Measurements from ENCODE around the gene NANOS2. TPM values are rescaled to one million over a fixed set of nuclear protein-coding genes. Genes with fewer than 3 reads are reported as not detected.

NANOS2 gene
- total and polyA plus RNA-seq, 2 donors from 2014 or later = not detected

DNA sequence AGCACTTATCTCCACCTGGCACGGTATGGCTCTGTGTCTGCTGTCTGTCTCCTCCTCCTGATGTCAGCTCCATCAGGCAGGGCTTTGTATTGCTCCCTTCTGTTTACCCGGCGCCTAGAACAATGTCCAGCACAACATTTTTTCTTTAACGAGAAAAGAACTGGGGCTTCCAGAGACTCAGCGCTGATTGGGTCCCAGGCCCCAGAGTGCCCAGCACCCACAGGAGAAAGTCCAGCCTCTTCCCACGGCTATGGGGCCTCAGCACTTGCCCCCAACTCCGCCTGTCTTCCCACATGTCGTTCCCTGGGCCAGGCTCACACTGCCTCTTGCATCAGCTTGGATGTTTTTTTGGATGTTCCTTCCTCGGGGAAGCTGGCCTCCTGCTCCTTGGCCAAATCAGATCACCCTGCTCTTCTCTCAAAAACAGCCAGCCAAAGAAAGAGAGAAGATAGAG is 19.0 kb downstream of the NANOS2 start:
- H3K36me3 ChIP-seq (ENCODE audit: control insufficient read depth in 2 of 3, insufficient read depth in 3 of 3, low read length in 3 of 3) = peaks cover 0 to 9% (median 4%) of the 10 kb centered on the region in 3 donors
- DNase-seq (no peak), FAIRE-seq (no peak)
- no peak overlapping the region for H3K4me3 ChIP-seq (ENCODE audit: low read length in 3 of 3)
- H3K27ac ChIP-seq (ENCODE audit: low read depth in 2 of 2, low read length in 2 of 2) = no peak overlapping the region
- peaks cover 0 to 4% (median 0%) of the 10 kb centered on the region in 3 donors for H3K4me1 ChIP-seq (ENCODE audit: control insufficient read depth in 2 of 3, insufficient read depth in 2 of 3, low read depth in 1 of 3, low read length in 3 of 3)
- no peaks in the 10 kb centered on the region for H3K9me3 ChIP-seq (ENCODE audit: control insufficient read depth in 2 of 3, insufficient read depth in 1 of 3, low read length in 3 of 3)
- TF ChIP-seq CTCF (IDR thresholded peaks at IDR 0.05; ENCODE audit: borderline replicate concordance, extremely low read depth, insufficient read depth) = no peak
- no peak overlapping the region for H3K9ac ChIP-seq (ENCODE audit: low read length in 3 of 3)
- intact Hi-C loops (cut with DNase I) = no loop called here
- H3K27me3 ChIP-seq (ENCODE audit: control insufficient read depth, insufficient read depth, low read length) = no peaks in the 10 kb centered on the region

- Histone ChIP-seq H3K9me3 (ENCODE audit: control insufficient read depth in 2 of 3, insufficient read depth in 1 of 3, low read length in 3 of 3) (no peaks in the 10 kb centered on the region), H3K36me3 (ENCODE audit: control insufficient read depth in 2 of 3, insufficient read depth in 3 of 3, low read length in 3 of 3) (no peaks in the 10 kb centered on the region), H3K4me1 (ENCODE audit: control insufficient read depth in 2 of 3, insufficient read depth in 2 of 3, low read depth in 1 of 3, low read length in 3 of 3) (peaks cover 0 to 3% (median 0%) of the 10 kb centered on the region in 3 donors), H3K9ac (ENCODE audit: low read length in 3 of 3) (no peak overlapping the region), H3K27me3 (ENCODE audit: control insufficient read depth, insufficient read depth, low read length) (no peaks in the 10 kb centered on the region), H3K4me3 (ENCODE audit: low read length in 3 of 3) (no peak overlapping the region), H3K27ac (ENCODE audit: low read depth in 2 of 2, low read length in 2 of 2) (no peak overlapping the region)
- intact Hi-C loops (cut with DNase I) = no loop called here
- peak in 1 of 5 donors; percentile 24 for DNase-seq
- no peak for FAIRE-seq
- TF ChIP-seq CTCF (IDR thresholded peaks at IDR 0.05; ENCODE audit: borderline replicate concordance, extremely low read depth, insufficient read depth) = no peak
Observed at GRCh38 chr19:45890877-45891276, 23.7 kb downstream of the NANOS2 start.

GRCh38 chr19:45889210-45889885 is 25.2 kb downstream of the NANOS2 start:
- no peak for DNase-seq
- H3K27me3 ChIP-seq (ENCODE audit: control insufficient read depth, insufficient read depth, low read length) = no peaks in the 10 kb centered on the region
- H3K9ac ChIP-seq (ENCODE audit: low read length in 3 of 3) = no peak overlapping the region
- H3K4me1 ChIP-seq (ENCODE audit: control insufficient read depth in 2 of 3, insufficient read depth in 2 of 3, low read depth in 1 of 3, low read length in 3 of 3) = peaks cover 0 to 12% (median 0%) of the 10 kb centered on the region in 3 donors
- no peaks in the 10 kb centered on the region for H3K9me3 ChIP-seq (ENCODE audit: control insufficient read depth in 2 of 3, insufficient read depth in 1 of 3, low read length in 3 of 3)
- H3K27ac ChIP-seq (ENCODE audit: low read depth in 2 of 2, low read length in 2 of 2) = no peak overlapping the region
- FAIRE-seq = no peak
- H3K36me3 ChIP-seq (ENCODE audit: control insufficient read depth in 2 of 3, insufficient read depth in 3 of 3, low read length in 3 of 3) = no peaks in the 10 kb centered on the region
- intact Hi-C loops (cut with DNase I) = no loop called here
- no peak overlapping the region for H3K4me3 ChIP-seq (ENCODE audit: low read length in 3 of 3)
- no peak for TF ChIP-seq CTCF (IDR thresholded peaks at IDR 0.05; ENCODE audit: borderline replicate concordance, extremely low read depth, insufficient read depth)
